NCI-H524 treated with DMSO at 0.1 percent for 48 hours (cell line): ENCODE results near the gene MRPL44.

Experiments used
- DNase-seq: peaks from one replicate; lab custom pipeline; 2025; lab: John Stamatoyannopoulos, UW

Gene MRPL44

GRCh38 chr2:224009605-224010315 lies 52.5 kb downstream of the MRPL44 start:
- no peak for DNase-seq

GRCh38 chr2:224011837-224012236 lies 54.6 kb downstream of the MRPL44 start:
- no peak for DNase-seq

GRCh38 chr2:224014336-224014735 lies 57.1 kb downstream of the MRPL44 start:
- DNase-seq = no peak

GRCh38 chr2:224016963-224017362 lies 59.7 kb downstream of the MRPL44 start:
- DNase-seq = no peak
